Activated naive CD8-positive, alpha-beta T cell (primary cell): Measurements from ENCODE around the gene BIK.

Experiments
- H3K27ac Mint-ChIP-seq: one replicate; pipeline ENCODE4 v1.8.0; 2021; ENCODE audit warnings: mixed read lengths
- H3K27me3 Mint-ChIP-seq: one replicate; pipeline ENCODE4 v1.8.0; 2021; ENCODE audit warnings: mixed read lengths
- H3K36me3 Mint-ChIP-seq: one replicate; pipeline ENCODE4 v1.8.0; 2021; ENCODE audit warnings: mixed read lengths
- H3K4me1 Mint-ChIP-seq: one replicate; pipeline ENCODE4 v1.8.0; 2021; ENCODE audit warnings: low read depth, mixed read lengths
- H3K4me3 Mint-ChIP-seq: one replicate; pipeline ENCODE4 v1.8.0; 2021; ENCODE audit warnings: mild to moderate bottlenecking, mixed read lengths
- H3K9me3 Mint-ChIP-seq: one replicate; pipeline ENCODE4 v1.8.0; 2021; ENCODE audit warnings: low read depth, mixed read lengths

BIK gene

GRCh38 chr22:43171019-43171491, 60.5 kb downstream of the BIK start:
- H3K36me3 Mint-ChIP-seq = peaks cover 3% of the 10 kb centered on the region
- no peaks in the 10 kb centered on the region for H3K9me3 Mint-ChIP-seq
- no peaks in the 10 kb centered on the region for H3K4me1 Mint-ChIP-seq
- H3K27me3 Mint-ChIP-seq = no peaks in the 10 kb centered on the region
- H3K27ac Mint-ChIP-seq = no peak overlapping the region
- no peak overlapping the region for H3K4me3 Mint-ChIP-seq

GRCh38 chr22:43171607-43172006, 61.1 kb downstream of the BIK start:
- Mint-ChIP-seq H3K4me1 (no peaks in the 10 kb centered on the region), H3K27ac (no peak overlapping the region), H3K4me3 (no peak overlapping the region), H3K27me3 (no peaks in the 10 kb centered on the region), H3K36me3 (peaks cover 3% of the 10 kb centered on the region), H3K9me3 (no peaks in the 10 kb centered on the region)

- no peaks in the 10 kb centered on the region for H3K9me3 Mint-ChIP-seq
Observed at GRCh38 chr22:43172191-43172590, 61.6 kb downstream of the BIK start.

GRCh38 chr22:43173566-43173965, 63.0 kb downstream of the BIK start:
- H3K9me3 Mint-ChIP-seq = no peaks in the 10 kb centered on the region
- no peaks in the 10 kb centered on the region for H3K27me3 Mint-ChIP-seq
- H3K4me3 Mint-ChIP-seq = no peak overlapping the region
- H3K4me1 Mint-ChIP-seq = no peaks in the 10 kb centered on the region
- no peak overlapping the region for H3K27ac Mint-ChIP-seq
- peaks cover 3% of the 10 kb centered on the region for H3K36me3 Mint-ChIP-seq

More at GRCh38 chr22:43172191-43172590, 61.6 kb downstream of the BIK start:
- H3K27me3 Mint-ChIP-seq = no peaks in the 10 kb centered on the region
- H3K27ac Mint-ChIP-seq = no peak overlapping the region
- H3K36me3 Mint-ChIP-seq = peaks cover 3% of the 10 kb centered on the region
- no peaks in the 10 kb centered on the region for H3K4me1 Mint-ChIP-seq
- no peak overlapping the region for H3K4me3 Mint-ChIP-seq

GRCh38 chr22:43173976-43174720, 63.6 kb downstream of the BIK start:
- peaks cover 5% of the 10 kb centered on the region for H3K36me3 Mint-ChIP-seq

GRCh38 chr22:43174941-43175531, 64.5 kb downstream of the BIK start:
- no peaks in the 10 kb centered on the region for H3K27me3 Mint-ChIP-seq
- no peaks in the 10 kb centered on the region for H3K9me3 Mint-ChIP-seq
- H3K4me1 Mint-ChIP-seq = no peaks in the 10 kb centered on the region
- no peak overlapping the region for H3K4me3 Mint-ChIP-seq
- H3K36me3 Mint-ChIP-seq = peaks cover 5% of the 10 kb centered on the region
- H3K27ac Mint-ChIP-seq = no peak overlapping the region

More at GRCh38 chr22:43173976-43174720, 63.6 kb downstream of the BIK start:
- Mint-ChIP-seq H3K4me1 (no peaks in the 10 kb centered on the region), H3K27ac (no peak overlapping the region), H3K4me3 (no peak overlapping the region), H3K9me3 (no peaks in the 10 kb centered on the region), H3K27me3 (no peaks in the 10 kb centered on the region)

- H3K36me3 Mint-ChIP-seq = peaks cover 5% of the 10 kb centered on the region
- no peaks in the 10 kb centered on the region for H3K9me3 Mint-ChIP-seq
- H3K27me3 Mint-ChIP-seq = no peaks in the 10 kb centered on the region
- peak overlapping the region; percentile 61 for H3K27ac Mint-ChIP-seq
- H3K4me3 Mint-ChIP-seq = no peak overlapping the region
- H3K4me1 Mint-ChIP-seq = no peaks in the 10 kb centered on the region
Observed at GRCh38 chr22:43176090-43176489, 65.5 kb downstream of the BIK start.

GRCh38 chr22:43177479-43177878, 66.9 kb downstream of the BIK start:
- Mint-ChIP-seq H3K36me3 (peaks cover 7% of the 10 kb centered on the region), H3K4me1 (peaks cover 2% of the 10 kb centered on the region), H3K9me3 (no peaks in the 10 kb centered on the region), H3K27me3 (no peaks in the 10 kb centered on the region), H3K4me3 (no peak overlapping the region), H3K27ac (no peak overlapping the region)
